Breast epithelium (tissue), 3 donors: Measurements from ENCODE around the gene HS6ST3.

Source experiments
- CTCF ChIP-seq, 3 donors: fragments of 450-650 bp; IDR thresholded peaks; one replicate each; pipeline ENCODE4 v1.5.1; 2016 to 2017; ENCODE audit warnings: antibody characterized with exemption in 3 of 3, mild to moderate bottlenecking in 3 of 3, moderate library complexity in 3 of 3
- POLR2A ChIP-seq: fragments of 450-650 bp; IDR thresholded peaks from one replicate; pipeline ENCODE4 v1.6.1; 2016; ENCODE audit warnings: antibody characterized with exemption, mild to moderate bottlenecking, moderate library complexity
- POLR2AphosphoS5 ChIP-seq, 3 donors: sonication (generic); formaldehyde crosslinking; IDR thresholded peaks; one replicate each; pipeline ENCODE4 v1.6.1; 2017; ENCODE audit warnings: antibody characterized with exemption in 3 of 3

GRCh38 chr13:96687191-96687590, 597.3 kb downstream of the HS6ST3 start:
- TF ChIP-seq CTCF (IDR thresholded peaks at IDR 0.05) = no peak
- no peak for TF ChIP-seq POLR2A
- no peak for TF ChIP-seq POLR2AphosphoS5 (IDR thresholded peaks at IDR 0.05)
